Measurements from ENCODE around the gene VIPAS39. TPM values are rescaled to one million over a fixed set of nuclear protein-coding genes. Genes with fewer than 3 reads are reported as not detected.

Gene VIPAS39
- total RNA-seq, 1 donor: 26.7 TPM

DNA sequence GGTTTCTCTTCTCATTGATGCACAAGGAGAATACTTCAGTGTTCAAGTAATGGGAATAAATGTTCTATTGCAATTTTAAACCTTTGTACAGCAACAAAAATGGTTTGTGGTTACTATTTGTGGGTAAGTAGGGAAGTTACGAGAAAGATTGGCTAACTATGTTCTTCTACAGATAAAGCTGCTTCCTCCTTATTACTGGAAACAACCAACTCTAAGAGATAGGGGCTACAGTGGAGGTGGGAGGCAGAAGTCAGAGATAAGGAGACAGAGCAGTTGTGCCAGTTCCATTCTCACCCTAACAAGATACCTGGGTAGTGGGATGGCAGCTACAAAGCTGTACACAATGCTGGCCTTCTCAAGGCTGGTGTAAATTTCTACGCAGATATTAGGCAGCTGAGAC is 50.2 kb downstream of the VIPAS39 start:
- DNase-seq (ENCODE audit: low read depth in 2 of 3, low spot score in 2 of 3): peak in 2 of 3 donors; percentile 74 to 83

DNA sequence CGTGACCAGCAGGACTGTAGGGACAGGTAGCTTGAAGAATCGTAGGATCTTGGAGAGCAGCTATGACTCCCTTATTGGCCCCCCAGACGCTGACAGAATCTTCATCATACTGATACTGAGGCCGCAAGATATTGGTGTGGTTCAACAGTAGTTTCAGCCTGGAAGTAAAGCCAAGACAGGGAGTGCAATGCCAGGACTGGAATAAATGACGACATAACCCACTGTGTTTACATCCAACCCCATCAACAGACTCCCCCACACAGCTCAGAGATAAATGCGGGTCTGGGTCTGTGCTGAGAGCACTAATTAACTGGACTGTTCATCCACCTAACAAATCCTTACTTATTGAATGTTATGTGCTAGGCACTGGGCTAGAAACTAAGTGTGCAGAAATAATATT is 50.7 kb downstream of the VIPAS39 start:
- peak in 2 of 3 donors; percentile 29 to 56 for DNase-seq (ENCODE audit: low read depth in 2 of 3, low spot score in 2 of 3)

DNA sequence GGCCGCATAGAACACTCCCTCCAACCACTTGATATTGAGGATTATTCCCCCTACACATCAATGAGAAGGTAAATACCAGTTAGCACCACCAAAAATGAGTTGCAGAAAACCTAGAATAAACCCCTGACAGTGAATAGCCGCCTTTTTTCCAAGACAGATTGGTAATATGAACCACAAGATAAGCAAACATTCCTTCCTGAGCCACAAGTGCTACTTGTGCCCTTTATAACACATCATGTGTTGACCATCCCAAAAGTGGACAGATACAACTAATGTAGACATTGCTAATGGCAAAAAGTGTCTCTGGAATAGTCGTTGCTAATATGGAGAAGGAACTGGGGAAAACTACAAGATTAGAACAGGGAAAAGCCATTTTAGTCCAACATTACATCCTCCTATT is 51.3 kb downstream of the VIPAS39 start:
- no peak for DNase-seq (ENCODE audit: low read depth in 2 of 3, low spot score in 2 of 3)

DNA sequence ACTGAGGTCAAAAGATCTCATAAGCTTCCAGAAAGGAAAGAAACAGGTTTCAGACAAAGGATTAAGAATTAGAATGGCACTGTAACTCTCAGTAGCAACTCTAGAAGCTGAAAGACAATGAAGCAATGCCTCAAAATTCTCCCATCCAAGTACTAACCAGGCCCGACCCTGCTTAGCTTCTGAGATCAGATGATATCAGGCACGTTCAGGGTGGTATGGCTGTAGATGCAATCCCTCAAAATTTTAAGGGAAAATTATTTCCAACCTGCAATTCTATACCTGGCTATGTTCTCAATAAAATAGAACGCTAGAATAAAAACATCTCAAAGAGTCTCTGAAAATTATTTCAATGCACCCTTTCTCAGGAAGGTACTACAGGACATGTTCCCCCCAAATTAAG is 53.6 kb downstream of the VIPAS39 start:
- no peak for DNase-seq (ENCODE audit: low read depth in 2 of 3, low spot score in 2 of 3)

DNA sequence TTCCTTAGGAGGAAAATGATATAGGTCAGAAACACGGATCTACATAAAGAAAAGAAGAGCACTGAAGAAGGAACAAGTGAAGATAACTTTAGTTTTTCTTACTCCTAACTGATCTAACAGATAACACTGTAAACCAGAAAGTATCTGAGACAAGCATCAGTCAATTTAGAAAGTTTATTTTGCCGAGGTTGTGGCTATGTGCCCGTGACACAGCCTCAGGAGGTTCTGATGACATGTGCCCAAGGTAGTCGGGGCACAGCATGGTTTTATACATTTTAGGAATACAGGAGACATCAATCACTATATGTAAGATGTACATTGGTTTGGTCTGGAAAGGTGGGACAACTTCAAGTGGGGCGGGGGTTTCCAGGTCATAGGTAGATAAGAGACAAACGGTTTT is 57.2 kb downstream of the VIPAS39 start:
- DNase-seq (ENCODE audit: low read depth in 2 of 3, low spot score in 2 of 3): no peak

DNA sequence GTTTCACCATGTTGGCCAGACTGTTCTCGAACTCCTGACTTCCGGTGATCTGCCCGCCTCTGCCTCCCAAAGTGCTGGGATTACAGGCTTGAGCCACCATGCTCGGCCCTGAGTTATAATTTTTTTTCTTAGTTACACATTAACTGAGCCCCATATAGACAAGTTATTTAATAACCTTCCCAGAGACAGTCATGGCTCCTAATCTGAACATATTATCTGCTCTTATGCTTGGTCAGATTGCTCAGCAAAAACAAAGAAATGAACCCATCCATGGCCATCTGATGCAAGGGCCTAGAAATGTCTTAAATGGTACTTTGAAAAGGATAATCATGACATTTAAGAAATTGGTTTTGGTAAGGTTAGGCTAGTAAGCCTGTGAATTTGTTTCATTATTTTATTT is 67.2 kb downstream of the VIPAS39 start:
- DNase-seq (ENCODE audit: low read depth in 2 of 3, low spot score in 2 of 3): no peak

DNA sequence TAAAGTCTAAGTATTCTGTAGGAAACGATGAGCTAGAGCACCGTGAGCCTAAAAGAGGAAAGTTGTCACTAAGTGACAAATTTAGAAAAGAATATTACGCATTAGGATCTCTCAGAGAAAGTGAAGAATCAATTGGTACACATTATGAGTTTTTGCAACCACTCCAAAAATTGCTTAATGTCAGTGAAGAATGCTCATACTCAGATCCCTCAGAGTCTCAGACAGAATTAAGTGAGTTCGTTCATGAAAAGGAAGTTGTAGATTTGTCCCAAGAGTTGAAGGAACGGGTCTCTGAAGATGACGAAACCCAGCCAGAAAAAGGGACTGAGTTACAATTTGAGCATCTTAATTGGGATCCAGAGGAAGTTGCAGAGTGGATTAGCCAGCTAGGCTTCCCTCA is 78.7 kb downstream of the VIPAS39 start:
- no peak for DNase-seq (ENCODE audit: low read depth in 2 of 3, low spot score in 2 of 3)

DNA sequence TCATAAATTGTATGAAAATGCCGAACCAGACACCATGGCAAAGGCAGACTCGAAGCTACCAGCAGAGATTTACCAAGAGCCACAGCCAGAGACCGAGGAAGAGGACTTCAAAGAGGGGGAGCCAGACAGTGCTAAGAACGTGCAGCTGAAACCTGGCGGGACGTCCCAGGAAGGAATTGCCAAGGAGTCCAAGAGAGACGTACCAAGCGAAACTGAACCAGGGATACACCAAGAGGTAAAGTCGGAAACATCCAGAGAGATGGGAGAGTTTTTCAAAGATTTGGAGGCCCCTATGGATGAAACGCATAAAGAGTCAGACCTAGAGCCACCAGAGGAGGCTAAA is 79.9 kb downstream of the VIPAS39 start:
- no peak for DNase-seq (ENCODE audit: low read depth in 2 of 3, low spot score in 2 of 3)

DNA sequence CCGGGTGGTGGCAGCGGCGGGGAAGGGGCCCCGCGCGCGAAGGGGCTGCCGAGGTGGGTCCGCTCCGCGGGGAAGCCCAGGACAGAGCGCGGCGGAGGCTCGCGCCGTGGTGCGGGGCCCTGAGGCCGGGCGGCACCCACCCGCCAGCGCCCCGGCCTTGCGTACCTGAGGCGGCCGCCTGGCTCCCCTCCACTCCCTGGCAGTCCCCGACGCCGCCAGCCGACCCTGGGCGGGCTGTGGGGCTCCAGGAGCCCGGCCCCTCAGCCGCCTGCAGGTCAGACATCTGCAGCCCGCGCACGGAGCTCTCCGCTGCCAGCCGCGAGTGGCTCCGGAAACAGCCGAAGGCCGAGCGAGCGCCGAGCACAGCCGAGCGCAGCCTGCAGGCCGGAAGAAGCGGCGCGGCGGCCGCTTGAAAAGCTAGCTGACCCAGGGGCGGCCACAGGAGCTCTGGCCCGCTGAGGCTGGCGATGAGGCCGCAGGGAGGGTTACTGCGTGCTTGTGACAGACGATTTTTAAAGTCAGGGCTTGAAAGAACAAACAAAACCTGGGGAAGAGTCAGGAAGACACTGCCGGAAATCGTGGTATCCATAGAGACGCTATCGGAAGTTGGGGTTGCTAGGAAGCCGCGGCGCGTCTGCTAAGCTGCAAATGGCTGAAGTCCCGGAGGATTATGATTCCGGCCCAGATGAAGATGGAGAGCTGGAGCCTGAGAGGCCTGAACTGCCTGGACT is 80.5 kb downstream of the VIPAS39 start, which contains the start of the genes SAMD15 and TMED8:
Gene SAMD15, plus strand, starts transcription at position 609 of the 731 bp plus-strand sequence. Its CDS starts 40 bp downstream, at position 649.
Gene TMED8, minus strand, starts transcription at position 324 of the 731 bp plus-strand sequence. Its CDS starts 41 bp downstream, at position 283.
- DNase-seq (ENCODE audit: low read depth in 2 of 3, low spot score in 2 of 3): peak; percentile 65 to 87 (median 86)

Small RNA genes within 50 kb of the gene (small RNA-seq; reads per million reads assigned to genes)
- not detected for gene RF00404

Other genes with a start within 250 kb of the VIPAS39 start
- not detected for gene NGB, start 186.4 kb downstream of the VIPAS39 start, total RNA-seq
- gene POMT2, start 136.7 kb downstream of the VIPAS39 start, total RNA-seq: 7.0 TPM
- 42.0 TPM for gene GSTZ1, start 136.6 kb downstream of the VIPAS39 start, total RNA-seq
- gene TMED8, start 80.5 kb downstream of the VIPAS39 start, total RNA-seq: 19.9 TPM
- gene SAMD15, start 80.2 kb downstream of the VIPAS39 start, total RNA-seq: 0.81 TPM
- 0.27 TPM for gene NOXRED1, start 34.1 kb downstream of the VIPAS39 start, total RNA-seq
- 61.9 TPM for gene AHSA1, start 492 bp upstream of the VIPAS39 start, total RNA-seq
- gene ISM2, start 41.2 kb upstream of the VIPAS39 start, total RNA-seq: 0.27 TPM
- 66.2 TPM for gene SPTLC2, start 159.0 kb upstream of the VIPAS39 start, total RNA-seq

Measured in hematopoietic multipotent progenitor cell (in vitro differentiated cells).